Measurements from ENCODE around the gene YBEY. TPM values are rescaled to one million over a fixed set of nuclear protein-coding genes. Genes with fewer than 3 reads are reported as not detected.

YBEY gene
- total RNA-seq, 1 donor from 2014 or later: 22.8 TPM

- no peak for DNase-seq (ENCODE audit: low spot score)
These were observed 40.1 kb downstream of the YBEY start for GRCh38 chr21:46326110-46326703.

GRCh38 chr21:46327711-46328110 lies 41.6 kb downstream of the YBEY start:
- no peak for DNase-seq (ENCODE audit: low spot score)

GRCh38 chr21:46328151-46328550 lies 42.0 kb downstream of the YBEY start:
- DNase-seq (ENCODE audit: low spot score): no peak

GRCh38 chr21:46329796-46330195 lies 43.7 kb downstream of the YBEY start:
- no peak for DNase-seq (ENCODE audit: low spot score)

- no peak for DNase-seq (ENCODE audit: low spot score)
These were observed 48.4 kb downstream of the YBEY start for GRCh38 chr21:46334351-46335140.

GRCh38 chr21:46336603-46337002 lies 50.5 kb downstream of the YBEY start:
- no peak for DNase-seq (ENCODE audit: low spot score)

- no peak for DNase-seq (ENCODE audit: low spot score)
These were observed 54.9 kb downstream of the YBEY start for GRCh38 chr21:46340998-46341397.

GRCh38 chr21:46344219-46344915 lies 58.2 kb downstream of the YBEY start:
- DNase-seq (ENCODE audit: low spot score): no peak

GRCh38 chr21:46345861-46346260 lies 59.7 kb downstream of the YBEY start:
- DNase-seq (ENCODE audit: low spot score): no peak

- DNase-seq (ENCODE audit: low spot score): no peak
These were observed 60.4 kb downstream of the YBEY start for GRCh38 chr21:46346296-46347202.

GRCh38 chr21:46347203-46347550 lies 61.0 kb downstream of the YBEY start:
- no peak for DNase-seq (ENCODE audit: low spot score)

Other genes starting within 250 kb of the YBEY start
- gene COL6A2, start 188.2 kb upstream of the YBEY start, total RNA-seq: 357 TPM
- gene FTCD, start 130.8 kb upstream of the YBEY start, total RNA-seq: 0.91 TPM
- gene SPATC1L, start 101.9 kb upstream of the YBEY start, total RNA-seq: 12.3 TPM
- gene LSS, start 57.6 kb upstream of the YBEY start, total RNA-seq: 49.0 TPM
- gene MCM3AP, start 731 bp upstream of the YBEY start, total RNA-seq: 97.6 TPM
- gene C21orf58, start 37.5 kb downstream of the YBEY start, total RNA-seq: 2.2 TPM
- 28.5 TPM for gene PCNT, start 37.8 kb downstream of the YBEY start, total RNA-seq
- 52.9 TPM for gene DIP2A, start 172.5 kb downstream of the YBEY start, total RNA-seq